Left ventricle myocardium inferior (tissue), 1 donor: ENCODE results near the gene GPC6. TPM values are rescaled to one million over a fixed set of nuclear protein-coding genes. Genes with fewer than 3 reads are reported as not detected.

ENCODE experiments used
- DNase-seq: peaks from one replicate; pipeline ENCODE4 v3.0.0-alpha.2; 2020
- H3K27ac ChIP-seq: fragments of 200-600 bp; replicated peaks from 2 replicates; pipeline ENCODE4 v1.8.0; 2021
- H3K27me3 ChIP-seq: fragments of 200-600 bp; 2 replicates; pipeline ENCODE4 v1.8.0; 2021; ENCODE audit warnings: low read depth
- H3K36me3 ChIP-seq: fragments of 200-600 bp; 2 replicates; pipeline ENCODE4 v1.8.0; 2021
- H3K4me1 ChIP-seq: fragments of 200-600 bp; 2 replicates; pipeline ENCODE4 v1.8.0; 2021
- H3K4me3 ChIP-seq: fragments of 200-600 bp; 2 replicates; pipeline ENCODE4 v1.8.0; 2021; ENCODE audit warnings: mild to moderate bottlenecking, moderate library complexity
- H3K9me3 ChIP-seq: fragments of 200-600 bp; replicated peaks from 2 replicates; pipeline ENCODE4 v1.8.0; 2021
- CTCF ChIP-seq: fragments of 200-600 bp; IDR thresholded peaks from 2 replicates; pipeline ENCODE4 v1.8.0; 2021; ENCODE audit warnings: antibody characterized with exemption, mild to moderate bottlenecking, borderline replicate concordance
- intact Hi-C: fragments of 100-400 bp; cut with micrococcal nuclease; formaldehyde crosslinking; loops from one replicate; pipeline ENCODE4 v1.11.0; 2022
- total RNA-seq: library from RNA; stranded (reverse); fragmentation: NEBNext Ultra II Directional; extraction: Animal tissue kit (Norgen Biotek cat#: 25700); gene quantifications from one replicate; pipeline ENCODE4 v1.2.1, GENCODE V29; 2021
- donor health status: DM: no; HTN: yes; CAD: no; lungs with severe emphysema.

The GPC6 gene
- total RNA-seq, 1 donor from 2014 or later, result 1.8 TPM

GRCh38 chr13:93249364-93250306 lies 23.0 kb downstream of the GPC6 start:
- Histone ChIP-seq H3K36me3 (no peaks in the 10 kb centered on the region), H3K4me1 (no peaks in the 10 kb centered on the region), H3K4me3 (no peak overlapping the region), H3K27ac (no peak overlapping the region), H3K27me3 (no peaks in the 10 kb centered on the region), H3K9me3 (no peaks in the 10 kb centered on the region)
- intact Hi-C loops, result no loop called here
- TF ChIP-seq CTCF, result no peak
- DNase-seq, result no peak

- intact Hi-C loops, result no loop called here
- Histone ChIP-seq H3K9me3 (no peaks in the 10 kb centered on the region), H3K4me1 (no peaks in the 10 kb centered on the region), H3K36me3 (no peaks in the 10 kb centered on the region), H3K4me3 (no peak overlapping the region), H3K27ac (no peak overlapping the region), H3K27me3 (no peaks in the 10 kb centered on the region)
- no peak for DNase-seq
- no peak for TF ChIP-seq CTCF
Observed at GRCh38 chr13:93254775-93255174, 28.2 kb downstream of the GPC6 start.

GRCh38 chr13:93256998-93257397 lies 30.4 kb downstream of the GPC6 start:
- Histone ChIP-seq H3K4me1 (no peaks in the 10 kb centered on the region), H3K36me3 (no peaks in the 10 kb centered on the region), H3K27ac (no peak overlapping the region), H3K4me3 (no peak overlapping the region), H3K9me3 (no peaks in the 10 kb centered on the region), H3K27me3 (no peaks in the 10 kb centered on the region)
- no peak for DNase-seq
- no peak for TF ChIP-seq CTCF
- intact Hi-C loops, result no loop called here

GRCh38 chr13:93259527-93260080 lies 33.0 kb downstream of the GPC6 start:
- DNase-seq, result no peak
- H3K4me3 ChIP-seq, result no peak overlapping the region
- H3K36me3 ChIP-seq, result no peaks in the 10 kb centered on the region
- no peaks in the 10 kb centered on the region for H3K27me3 ChIP-seq
- no peak overlapping the region for H3K27ac ChIP-seq
- H3K4me1 ChIP-seq, result no peaks in the 10 kb centered on the region
- intact Hi-C loops, result no loop called here
- no peak for TF ChIP-seq CTCF
- H3K9me3 ChIP-seq, result no peaks in the 10 kb centered on the region

GRCh38 chr13:93260591-93260990 lies 34.0 kb downstream of the GPC6 start:
- Histone ChIP-seq H3K9me3 (no peaks in the 10 kb centered on the region), H3K4me3 (no peak overlapping the region), H3K4me1 (no peaks in the 10 kb centered on the region), H3K36me3 (no peaks in the 10 kb centered on the region), H3K27me3 (no peaks in the 10 kb centered on the region), H3K27ac (no peak overlapping the region)
- intact Hi-C loops, result no loop called here
- DNase-seq, result no peak
- no peak for TF ChIP-seq CTCF
